DND-41 (cell line): Measurements from ENCODE around the gene CNIH4.
"Not testable (repeated sequence)": the region's sequence is repeated elsewhere in the genome, so short reads cannot be mapped to it uniquely, and the experiment has no call there.

Experiments
- ATAC-seq: fragments of 200-7000 bp; cut with Tn5 transposase; 3 replicates; pipeline ENCODE4 v1.9.1; 2021; ENCODE audit warnings: low read depth; ENCODE audit not compliant: insufficient read depth
- DNase-seq: peaks from one replicate; pipeline ENCODE4 v3.0.0-alpha.2; 2020
- H2AFZ ChIP-seq: 2 replicates; pipeline ENCODE4 v1.6.0; 2012; ENCODE audit warnings: low read depth, low read length
- H3K27ac ChIP-seq: 2 replicates; pipeline ENCODE4 v1.5.1; 2012; ENCODE audit warnings: low read length, inconsistent platforms
- H3K27me3 ChIP-seq: fragments of 200-600 bp; sonication (generic); 2 replicates; pipeline ENCODE4 v1.6.0; 2012; ENCODE audit warnings: low read length, mild to moderate bottlenecking, inconsistent platforms; ENCODE audit not compliant: insufficient read depth, poor library complexity
- H3K36me3 ChIP-seq: 2 replicates; pipeline ENCODE4 v1.5.1; 2012; ENCODE audit warnings: low read length, inconsistent platforms; ENCODE audit not compliant: insufficient read depth
- H3K4me1 ChIP-seq: 2 replicates; pipeline ENCODE4 v1.5.1; 2012; ENCODE audit warnings: mild to moderate bottlenecking, low read length; ENCODE audit not compliant: insufficient read depth
- H3K4me2 ChIP-seq: 2 replicates; pipeline ENCODE4 v1.6.0; 2012; ENCODE audit warnings: mild to moderate bottlenecking, moderate library complexity, low read length, inconsistent platforms; ENCODE audit not compliant: insufficient read depth
- H3K4me3 ChIP-seq, 2 experiments: fragments of 200-600 bp in 1 of 2; shearing (Covaris generic) in 1 of 2; 2 replicates each; pipeline ENCODE4 v1.5.1; 2012 to 2016; ENCODE audit warnings: inconsistent platforms in 2 of 2, low read length in 2 of 2, mild to moderate bottlenecking in 2 of 2, low read depth in 1 of 2, moderate library complexity in 1 of 2
- H3K79me2 ChIP-seq: 2 replicates; pipeline ENCODE4 v1.6.0; 2012; ENCODE audit warnings: low read length, inconsistent platforms; ENCODE audit not compliant: insufficient read depth
- H3K9ac ChIP-seq: 2 replicates; pipeline ENCODE4 v1.6.0; 2012; ENCODE audit warnings: low read depth, mild to moderate bottlenecking, inconsistent platforms, low read length, moderate library complexity
- H3K9me3 ChIP-seq: 2 replicates; pipeline ENCODE4 v1.5.1; 2012; ENCODE audit warnings: low read length, moderate library complexity, mild to moderate bottlenecking, inconsistent platforms; ENCODE audit not compliant: insufficient read depth, severe bottlenecking
- H4K20me1 ChIP-seq: 2 replicates; pipeline ENCODE4 v1.6.0; 2012; ENCODE audit warnings: low read length; ENCODE audit not compliant: insufficient read depth
- CTCF ChIP-seq: IDR thresholded peaks from 2 replicates; pipeline ENCODE4 v1.5.1; 2012; ENCODE audit warnings: borderline replicate concordance, low read length, moderate library complexity, mild to moderate bottlenecking; ENCODE audit not compliant: poor library complexity, severe bottlenecking; ENCODE audit errors: extremely low read depth
- EZH2 ChIP-seq: IDR thresholded peaks from 3 replicates; pipeline ENCODE4 v1.6.1; 2012; ENCODE audit warnings: borderline replicate concordance, low read depth, mild to moderate bottlenecking, moderate library complexity, low read length, inconsistent platforms; ENCODE audit not compliant: severe bottlenecking

CNIH4 gene

GRCh38 chr1:224348137-224348536, 8.5 kb upstream of the CNIH4 start:
- H3K4me1 ChIP-seq: no peaks in the 10 kb centered on the region
- H3K36me3 ChIP-seq: no peaks in the 10 kb centered on the region
- no peak for ATAC-seq
- H4K20me1 ChIP-seq: no peaks in the 10 kb centered on the region
- H3K4me3 ChIP-seq: no peak overlapping the region
- no peak overlapping the region for H3K9ac ChIP-seq
- peaks cover 17% of the 10 kb centered on the region for H3K9me3 ChIP-seq
- no peak overlapping the region for H3K27ac ChIP-seq
- no peak for DNase-seq
- no peak for TF ChIP-seq CTCF
- no peak for TF ChIP-seq EZH2
- no peak overlapping the region for H3K4me2 ChIP-seq
- no peaks in the 10 kb centered on the region for H3K79me2 ChIP-seq
- no peak overlapping the region for H2AFZ ChIP-seq
- no peaks in the 10 kb centered on the region for H3K27me3 ChIP-seq

GRCh38 chr1:224349716-224350115, 7.0 kb upstream of the CNIH4 start:
- H3K4me2 ChIP-seq, H3K9me3 ChIP-seq, ATAC-seq: not testable (repeated sequence)

GRCh38 chr1:224352436-224353085, 4.1 kb upstream of the CNIH4 start:
- H3K9me3 ChIP-seq, H3K9ac ChIP-seq, H3K4me1 ChIP-seq, H3K4me2 ChIP-seq, DNase-seq, H3K27ac ChIP-seq, H3K4me3 ChIP-seq, H3K79me2 ChIP-seq, H4K20me1 ChIP-seq, H3K36me3 ChIP-seq, H2AFZ ChIP-seq, ATAC-seq, H3K27me3 ChIP-seq: not testable (repeated sequence)

More at GRCh38 chr1:224349716-224350115, 7.0 kb upstream of the CNIH4 start:
- H3K4me3 ChIP-seq, H3K36me3 ChIP-seq, H3K79me2 ChIP-seq, H3K4me1 ChIP-seq, H3K27me3 ChIP-seq, H4K20me1 ChIP-seq, H2AFZ ChIP-seq, H3K27ac ChIP-seq, DNase-seq, H3K9ac ChIP-seq: not testable (repeated sequence)

GRCh38 chr1:224353975-224354925, 2.4 kb upstream of the CNIH4 start:
- Histone ChIP-seq H3K4me2 (no peak overlapping the region), H3K9me3 (no peaks in the 10 kb centered on the region), H3K9ac (no peak overlapping the region), H2AFZ (no peak overlapping the region), H3K79me2 (peaks cover 25% of the 10 kb centered on the region), H3K27me3 (no peaks in the 10 kb centered on the region), H3K27ac (no peak overlapping the region), H4K20me1 (peaks cover 7% of the 10 kb centered on the region; the same call in 1 of the 2 replicates), H3K36me3 (no peaks in the 10 kb centered on the region), H3K4me3 (no peak overlapping the region), H3K4me1 (peaks cover 25% of the 10 kb centered on the region)
- TF ChIP-seq EZH2 (no peak), CTCF (no peak)
- DNase-seq (no peak), ATAC-seq (no peak)
